HG02623 (cell line): ENCODE data around the gene DGKQ.
"Not testable (repeated sequence)": the region's sequence is repeated elsewhere in the genome, so short reads cannot be mapped to it uniquely, and the experiment has no call there.

Experiments
- ATAC-seq: cut with Tn5 transposase; IDR thresholded peaks from one replicate; pipeline ENCODE4 v1.9.1; 2021; ENCODE audit warnings: moderate library complexity; ENCODE audit not compliant: unreplicated experiment

DGKQ gene

GRCh38 chr4:929096-929765 is 44.1 kb downstream of the DGKQ start:
- ATAC-seq, result no peak

- not testable (repeated sequence) for ATAC-seq
Observed at GRCh38 chr4:927566-927965, 45.8 kb downstream of the DGKQ start.

GRCh38 chr4:926538-926937 is 46.8 kb downstream of the DGKQ start:
- no peak for ATAC-seq

GRCh38 chr4:925771-926500 is 47.4 kb downstream of the DGKQ start:
- no peak for ATAC-seq

- no peak for ATAC-seq
Observed at GRCh38 chr4:925171-925570, 48.2 kb downstream of the DGKQ start.

GRCh38 chr4:924107-925096 is 49.0 kb downstream of the DGKQ start:
- no peak for ATAC-seq

GRCh38 chr4:921830-922331 is 51.5 kb downstream of the DGKQ start:
- ATAC-seq, result peak; percentile 52

GRCh38 chr4:919004-919680 is 54.2 kb downstream of the DGKQ start:
- not testable (repeated sequence) for ATAC-seq

GRCh38 chr4:918591-918990 is 54.8 kb downstream of the DGKQ start:
- ATAC-seq, result not testable (repeated sequence)

- no peak for ATAC-seq
Observed at GRCh38 chr4:917992-918391, 55.4 kb downstream of the DGKQ start.

- no peak for ATAC-seq
Observed at GRCh38 chr4:917466-917865, 55.9 kb downstream of the DGKQ start.

GRCh38 chr4:915595-915994 is 57.8 kb downstream of the DGKQ start:
- no peak for ATAC-seq

- no peak for ATAC-seq
Observed at GRCh38 chr4:915041-915474, 58.3 kb downstream of the DGKQ start.

- no peak for ATAC-seq
Observed at GRCh38 chr4:914531-914930, 58.8 kb downstream of the DGKQ start.

GRCh38 chr4:913280-913618 is 60.1 kb downstream of the DGKQ start:
- no peak for ATAC-seq

- no peak for ATAC-seq
Observed at GRCh38 chr4:912548-913279, 60.7 kb downstream of the DGKQ start.

- ATAC-seq, result no peak
Observed at GRCh38 chr4:911871-912490, 61.4 kb downstream of the DGKQ start.

GRCh38 chr4:911221-911751 is 62.1 kb downstream of the DGKQ start:
- no peak for ATAC-seq

GRCh38 chr4:910366-911091 is 62.8 kb downstream of the DGKQ start:
- ATAC-seq, result no peak
